Right lobe of liver (tissue), 4 donors: ENCODE results near the gene GNAQ.

Experiments used
- CTCF ChIP-seq, 4 donors: fragments of 200-600 bp in 3 of 4; fragments of 450-650 bp in 1 of 4; IDR thresholded peaks; one replicate each; pipeline versions ENCODE4 v1.5.1 to v1.8.0; 2016 to 2022; ENCODE audit warnings: antibody characterized with exemption in 4 of 4, mild to moderate bottlenecking in 2 of 4
- POLR2A ChIP-seq: fragments of 450-650 bp; IDR thresholded peaks from one replicate; pipeline ENCODE4 v1.6.1; 2017; ENCODE audit warnings: antibody characterized with exemption, mild to moderate bottlenecking
- donor health status: DM: no; HTN: no; CAD: no.
- donor health status: DM: no; HTN: no; CAD: no.
- donor health status: DM: no; HTN: yes; CAD: no.

- TF ChIP-seq POLR2A (no peak), CTCF (IDR thresholded peaks at IDR 0.05) (no peak)
Measured at GRCh38 chr9:78028926-78029325, 2.7 kb downstream of the GNAQ start.
